NCI-H1436 (cell line): ENCODE data around the gene SNCB.

Experiments used
- DNase-seq: peaks from one replicate; lab custom pipeline; 2025; lab: John Stamatoyannopoulos, UW

Gene SNCB

DNA sequence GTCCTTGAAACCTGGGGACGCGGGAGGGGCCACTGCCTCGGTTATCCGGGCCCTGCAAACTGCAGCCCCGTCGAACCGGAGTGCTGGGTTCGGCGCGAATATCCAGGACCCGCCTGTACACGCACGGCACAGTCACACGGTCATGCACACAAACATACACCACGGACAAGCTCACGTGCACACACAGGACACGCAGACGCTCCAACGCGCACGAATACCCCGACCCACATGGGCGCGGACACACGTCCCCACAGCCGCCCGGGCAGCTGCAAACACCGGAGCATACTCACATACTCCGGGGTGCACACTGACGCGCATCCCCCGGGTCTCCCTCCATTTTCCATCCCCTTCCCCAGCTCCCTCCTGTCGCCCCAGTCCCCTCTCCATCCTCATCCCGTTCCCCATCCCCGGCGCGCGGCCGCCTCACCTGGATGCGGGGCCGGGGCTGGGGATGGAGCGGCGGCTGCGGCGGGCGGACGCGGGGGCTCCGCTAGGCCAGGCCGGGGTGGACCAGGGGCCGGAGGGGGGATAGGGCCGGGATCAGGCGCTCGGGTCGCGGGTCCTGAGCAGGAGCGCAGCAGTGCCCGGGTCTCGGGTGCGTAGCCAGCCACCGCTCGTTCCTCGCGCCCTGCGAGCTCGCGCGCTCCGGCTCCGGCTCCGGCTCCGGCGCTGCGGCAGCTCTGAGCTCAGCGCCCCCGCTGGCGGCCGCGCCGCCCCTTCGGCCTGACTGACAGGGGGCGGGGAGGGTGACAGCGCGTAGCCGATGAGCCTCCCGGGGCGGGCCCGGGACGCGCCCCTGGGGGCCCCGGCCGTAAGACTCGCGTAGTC lies at the start of gene SNCB, which contains the start of gene EIF4E1B:
Gene SNCB, minus strand, starts transcription at position 682 of the 828 bp plus-strand sequence. CDS start 880 bp downstream, outside the sequence.
Gene EIF4E1B, plus strand, starts transcription at position 823 of the 828 bp plus-strand sequence. CDS start 12,113 bp downstream, outside the sequence.
- peak; percentile 31 for DNase-seq

DNA sequence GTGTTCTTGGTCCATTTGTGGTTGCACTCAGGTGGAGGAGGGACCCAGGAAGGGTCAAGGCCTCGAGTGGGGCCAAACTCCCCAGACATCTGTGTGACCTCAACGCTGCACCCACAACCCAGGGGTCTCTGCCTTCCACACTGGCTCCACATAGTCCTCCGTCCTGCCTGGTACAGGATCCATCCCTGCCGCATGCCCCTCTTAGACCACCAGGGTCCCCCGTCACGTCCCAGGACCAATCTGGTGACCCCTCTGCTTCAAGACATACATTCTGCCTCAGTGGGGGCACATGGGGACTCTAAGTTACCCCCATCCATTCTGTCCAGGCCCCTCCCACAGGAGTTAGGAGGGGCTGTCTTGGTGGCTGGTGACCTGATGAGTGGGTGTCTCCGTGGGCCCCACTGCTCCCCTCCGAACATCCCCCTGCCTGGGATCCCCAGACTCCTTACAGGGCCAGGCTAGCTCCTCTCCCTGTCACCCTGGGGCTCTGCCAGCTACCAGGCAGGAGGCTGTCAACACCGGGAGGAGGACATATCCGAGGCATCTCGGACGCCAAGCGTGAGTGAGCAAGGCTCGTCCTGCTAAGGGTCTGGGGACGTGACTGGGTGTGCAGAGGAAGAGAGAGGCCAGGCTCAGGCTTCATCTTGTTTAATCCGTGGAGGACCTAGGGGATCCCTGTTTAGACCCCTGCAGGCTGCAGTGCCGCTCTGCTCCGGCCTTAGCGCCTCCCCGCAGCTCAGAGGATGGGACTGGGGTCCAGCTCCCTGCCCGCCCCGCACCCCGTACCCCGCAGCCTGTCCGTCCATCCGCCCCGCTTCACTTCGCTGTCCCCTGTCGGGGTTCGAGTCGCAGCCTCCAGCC lies 49.3 kb upstream of the SNCB start:
- DNase-seq = no peak

DNA sequence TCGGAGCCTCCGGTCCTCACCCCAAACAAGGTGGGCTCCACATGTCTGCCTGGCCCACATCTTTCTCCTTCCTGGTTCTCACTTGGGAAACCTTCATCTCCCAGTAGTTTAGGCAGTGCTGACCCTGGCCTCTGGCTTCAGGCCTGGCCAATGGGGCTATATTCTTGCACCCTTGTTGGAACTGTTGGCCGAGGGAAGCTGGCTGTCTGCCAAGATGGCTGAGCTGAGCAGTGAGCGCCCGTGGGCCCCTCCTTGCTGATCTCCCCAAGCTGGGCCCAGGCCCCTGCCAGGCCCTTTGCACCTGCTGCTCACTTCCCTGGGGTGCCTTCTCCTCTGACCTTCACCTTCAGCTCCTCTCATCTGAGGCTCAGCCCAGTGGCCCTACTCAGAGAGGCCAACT lies 48.2 kb upstream of the SNCB start:
- no peak for DNase-seq

DNA sequence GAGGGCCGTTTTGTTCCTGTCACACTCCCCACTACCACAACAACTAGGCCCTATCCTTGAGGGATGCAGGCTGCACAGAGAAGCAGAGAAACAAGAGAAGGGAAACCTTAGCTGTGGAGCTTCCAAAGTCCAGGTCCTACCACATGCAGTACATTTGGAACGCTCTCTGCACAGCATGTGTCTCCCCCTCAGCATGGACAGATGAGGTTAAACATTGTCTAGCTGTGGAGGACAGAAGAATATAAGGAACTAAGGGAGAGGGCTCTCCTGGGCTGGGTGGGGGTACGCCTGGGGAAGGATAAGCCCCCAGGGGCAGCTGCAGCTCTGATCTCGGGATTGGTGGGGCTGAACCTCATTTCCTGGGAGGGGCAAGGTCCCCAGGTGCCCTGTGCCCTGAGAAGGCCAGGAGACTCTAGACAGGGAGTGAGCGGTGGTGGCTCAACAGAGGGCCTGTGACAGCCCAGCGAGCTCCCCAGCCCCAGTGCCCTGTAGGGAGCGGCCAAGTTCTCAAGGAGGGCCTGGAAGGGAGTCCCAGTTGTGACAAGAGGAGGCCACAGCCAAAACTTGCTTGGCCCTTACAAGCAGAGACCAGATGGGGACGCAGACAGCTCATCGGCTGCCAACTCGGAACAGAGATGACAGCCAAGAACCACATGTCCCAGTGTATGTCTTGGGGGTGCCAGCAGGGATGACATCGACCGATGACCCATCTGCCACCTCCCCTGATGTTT lies 47.0 kb upstream of the SNCB start:
- no peak for DNase-seq

DNA sequence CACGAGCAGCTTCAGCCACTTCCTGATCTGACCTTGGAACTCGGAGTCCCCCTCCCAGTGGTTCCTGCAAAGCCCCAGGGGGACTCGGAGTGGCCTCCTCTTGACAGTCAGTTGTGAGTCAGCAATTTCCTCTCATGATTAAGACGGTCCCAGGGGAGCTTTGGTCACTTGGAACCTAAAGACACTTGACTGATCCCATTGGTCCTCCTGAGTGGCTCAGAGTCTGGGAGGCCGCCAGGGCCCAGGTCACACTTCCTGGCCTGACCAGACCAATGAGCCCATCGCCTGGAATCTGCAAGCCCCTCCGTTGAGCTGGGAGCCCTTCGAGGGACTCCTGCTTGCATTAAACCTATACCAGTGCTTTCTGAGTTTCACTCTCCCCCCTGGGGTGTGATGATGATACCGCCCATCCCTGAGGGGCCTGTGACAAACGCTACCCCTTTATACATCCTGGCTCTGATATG lies 46.1 kb upstream of the SNCB start:
- DNase-seq = peak; percentile 61

DNA sequence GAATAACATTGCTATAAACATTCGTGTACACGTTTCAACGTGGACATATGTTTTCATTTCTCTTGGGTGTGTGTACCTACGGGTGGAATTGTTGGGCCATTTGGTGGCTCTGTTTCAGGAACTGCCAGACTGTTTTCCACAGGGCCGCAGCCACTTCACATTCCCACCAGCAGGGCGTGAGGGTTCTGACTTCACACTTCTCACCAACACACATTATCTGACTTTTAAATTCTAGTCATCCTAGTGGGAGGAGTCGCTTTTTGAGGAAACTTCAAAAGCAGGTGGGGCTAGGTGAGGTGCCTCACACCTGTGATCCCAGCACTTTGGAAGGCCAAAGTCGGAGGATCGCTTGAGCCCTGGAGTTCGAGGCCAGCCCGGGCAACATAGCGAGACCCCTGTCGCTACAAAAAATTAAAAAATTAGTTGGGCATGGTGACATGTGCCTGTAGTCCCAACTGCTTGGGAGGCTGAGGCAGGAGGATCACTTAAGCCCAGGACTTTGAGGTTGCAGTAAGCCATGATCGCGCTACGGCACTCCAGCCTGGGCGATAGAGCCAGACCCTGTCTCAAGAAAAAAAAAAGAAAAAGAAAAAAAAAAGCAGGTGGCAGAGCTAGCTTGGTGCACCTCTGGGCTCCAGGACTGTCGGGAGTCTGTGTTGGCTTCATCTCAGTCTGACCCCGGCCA lies 45.5 kb upstream of the SNCB start:
- DNase-seq = no peak

DNA sequence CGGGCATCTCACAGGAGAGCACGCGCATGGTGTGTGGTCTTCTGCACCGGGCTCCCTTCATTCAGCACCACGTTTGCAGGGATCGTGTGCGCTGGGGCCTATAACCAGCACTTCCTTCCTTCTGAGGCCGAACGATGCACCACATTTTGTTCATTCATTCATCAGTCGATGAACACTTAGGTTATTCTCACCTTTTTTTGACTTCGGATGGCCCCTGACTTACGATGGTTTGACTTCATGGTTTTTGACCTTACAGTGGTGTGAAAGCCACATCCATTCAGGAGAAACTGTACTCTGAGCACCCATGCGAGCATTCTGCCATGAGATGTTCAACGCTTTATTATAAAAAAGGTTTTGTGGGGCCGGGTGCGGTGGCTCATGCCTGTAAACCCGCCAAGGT lies 44.5 kb upstream of the SNCB start:
- no peak for DNase-seq

DNA sequence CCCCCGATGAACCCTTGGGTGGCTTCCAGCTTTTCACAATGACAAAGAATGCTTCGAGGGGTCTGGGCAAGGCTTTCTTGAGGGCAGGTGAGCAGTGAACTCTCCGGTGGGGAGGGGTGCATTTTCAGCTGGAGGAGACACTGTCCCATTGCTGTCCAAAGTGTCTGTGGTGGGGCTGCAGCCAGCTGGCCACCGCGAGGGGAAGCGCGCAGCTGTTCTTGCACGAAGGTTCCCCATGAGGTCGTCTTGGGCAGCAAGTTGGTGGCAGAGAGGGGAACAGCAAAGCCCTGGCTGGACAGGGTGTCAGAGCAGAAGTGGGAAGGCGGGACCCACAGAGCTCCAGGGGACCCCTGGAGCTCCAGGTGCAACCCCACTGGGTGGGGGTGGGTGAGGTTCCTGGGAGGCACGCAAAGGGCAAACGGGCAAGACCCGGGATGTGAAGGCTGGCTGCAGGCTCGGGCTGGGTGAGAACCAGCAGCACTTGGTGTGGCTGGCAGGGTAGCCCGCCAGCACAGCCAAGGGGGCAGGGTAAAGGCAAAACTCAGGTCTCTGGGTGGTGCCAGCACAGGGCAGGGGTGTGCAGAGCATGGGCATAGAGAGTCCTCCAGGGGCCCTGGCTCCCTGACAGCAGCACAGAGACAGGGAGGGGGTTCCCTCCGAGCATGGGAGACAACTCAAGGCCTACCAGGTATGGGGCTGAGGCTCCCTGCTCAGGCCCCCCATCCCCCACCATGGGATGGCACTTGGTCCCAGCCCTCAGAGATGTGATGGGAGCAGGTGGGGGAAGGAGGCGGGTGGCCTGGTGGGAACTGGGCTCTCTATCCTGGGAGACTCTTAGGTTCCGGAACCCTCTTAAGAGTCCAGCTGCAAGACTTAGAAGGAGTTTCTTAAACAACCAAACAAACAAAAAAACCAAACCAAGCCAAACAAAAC lies 43.6 kb upstream of the SNCB start:
- DNase-seq = no peak

DNA sequence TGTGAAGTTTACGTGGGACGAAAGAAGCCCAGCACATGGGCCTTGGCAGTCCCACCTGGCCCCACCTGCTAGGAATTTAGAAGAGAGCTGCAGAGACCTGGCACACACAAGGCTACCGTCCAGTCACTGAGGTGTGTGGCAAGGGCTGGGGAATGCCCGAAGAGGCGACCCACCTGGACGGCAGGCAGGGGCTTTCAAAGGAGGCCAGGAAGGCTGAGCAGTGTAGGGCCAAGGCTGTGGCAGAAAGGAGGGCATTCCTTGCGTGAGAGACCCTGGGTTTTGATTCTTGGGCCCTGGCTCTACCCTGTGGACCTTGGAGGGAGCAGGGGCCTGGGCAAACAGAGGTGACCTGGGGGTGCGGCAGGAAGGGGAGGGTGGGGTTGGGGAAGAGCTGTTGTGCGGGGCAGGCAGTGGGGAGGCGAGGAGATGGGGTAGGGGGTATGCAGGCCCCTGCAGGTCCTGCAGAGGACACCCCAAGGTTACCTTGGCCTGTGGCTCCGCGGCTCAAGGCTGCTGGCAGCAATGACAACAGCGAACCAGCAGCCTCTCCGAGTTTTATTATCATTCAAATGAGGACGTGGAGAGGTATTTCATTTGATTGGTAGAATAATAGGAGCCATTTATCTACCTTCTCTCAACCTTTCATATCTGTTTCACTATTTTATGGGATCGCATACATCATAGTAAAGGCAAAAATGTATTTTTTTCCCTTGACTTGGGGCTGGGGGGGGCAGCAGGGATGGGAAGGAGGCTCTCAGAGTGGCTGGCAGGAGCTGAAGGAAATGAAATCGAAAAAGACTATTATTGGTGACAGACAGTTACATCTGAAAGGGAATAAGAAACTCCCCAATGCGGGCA lies 41.8 kb upstream of the SNCB start:
- no peak for DNase-seq

DNA sequence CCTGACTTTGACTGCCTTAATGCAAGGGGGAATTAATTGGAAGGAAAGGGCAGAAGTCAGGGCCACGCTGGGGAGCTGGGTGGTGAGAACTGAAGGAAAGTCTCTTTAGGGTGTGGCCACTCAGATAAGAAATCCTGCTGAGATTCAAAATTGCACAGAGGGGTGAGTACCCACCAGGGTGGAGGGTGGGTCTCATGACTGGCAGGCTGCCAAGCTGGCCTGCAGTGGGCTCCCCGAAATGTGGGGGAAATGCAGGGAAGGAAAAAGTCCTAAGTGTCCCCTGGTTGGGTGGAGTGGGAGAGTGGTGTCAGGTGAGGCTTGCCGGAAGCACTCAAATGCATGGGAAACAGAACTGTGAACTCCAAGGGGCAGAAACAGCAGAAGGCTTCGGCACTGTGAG lies 41.1 kb upstream of the SNCB start:
- DNase-seq = no peak

DNA sequence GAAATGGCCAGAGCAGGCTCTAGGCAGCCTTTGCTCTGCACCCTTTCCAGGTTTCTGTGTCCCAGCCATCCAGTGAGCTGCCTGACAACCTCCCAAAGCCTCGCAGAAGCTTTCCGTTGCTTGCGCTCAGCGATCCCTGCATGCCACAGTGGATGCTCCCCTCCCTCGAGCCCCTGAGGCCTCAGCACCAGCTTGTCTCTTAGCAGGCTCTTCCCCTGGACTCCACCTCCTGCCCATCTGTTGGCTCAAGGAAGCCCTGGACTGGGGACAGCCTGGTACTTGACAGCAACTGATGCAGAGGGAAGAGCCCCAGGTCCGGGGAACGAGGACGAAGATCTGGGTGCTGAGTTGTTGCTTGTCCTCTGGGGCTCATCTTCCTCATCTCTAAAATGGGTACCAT lies 40.1 kb upstream of the SNCB start:
- DNase-seq = no peak

DNA sequence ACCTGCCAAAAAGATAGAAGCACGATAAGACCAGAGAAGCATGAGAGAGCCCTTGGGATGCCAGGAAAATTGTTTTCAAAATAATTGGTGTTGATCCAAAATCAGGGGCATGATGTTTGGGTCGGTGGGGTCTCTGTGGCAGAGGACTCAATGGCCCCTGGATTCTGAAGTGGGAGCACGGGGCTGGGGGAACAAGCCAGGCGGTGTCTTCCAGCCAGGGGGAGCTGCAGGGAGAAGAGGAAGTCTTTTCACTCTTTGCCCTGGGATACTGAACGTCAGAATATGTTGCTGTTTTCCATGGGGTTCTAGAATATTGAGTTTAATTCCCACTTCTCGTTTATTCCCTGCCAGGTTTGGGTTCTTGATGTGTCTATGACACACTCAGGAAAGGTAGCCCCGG lies 37.3 kb upstream of the SNCB start:
- DNase-seq = no peak

DNA sequence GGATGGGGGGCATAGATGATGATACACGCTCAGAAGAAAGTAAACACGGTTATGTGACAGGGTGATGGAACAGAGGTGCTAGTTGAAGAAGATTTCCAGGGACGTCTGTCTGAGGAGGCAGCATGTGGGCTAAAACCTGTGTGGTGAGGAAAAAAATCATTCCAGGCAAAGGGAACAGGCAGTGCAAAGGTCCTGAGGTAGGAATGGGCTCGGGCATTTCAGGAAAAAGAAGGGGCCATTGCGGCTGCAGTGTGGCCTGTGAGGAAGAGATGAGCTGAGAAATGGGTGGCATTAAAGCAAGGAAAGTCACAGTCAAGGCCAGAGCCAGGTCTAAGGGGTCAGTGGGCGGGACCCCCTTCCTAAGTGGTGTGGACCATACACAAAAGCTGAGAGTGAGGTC lies 35.2 kb upstream of the SNCB start:
- no peak for DNase-seq

DNA sequence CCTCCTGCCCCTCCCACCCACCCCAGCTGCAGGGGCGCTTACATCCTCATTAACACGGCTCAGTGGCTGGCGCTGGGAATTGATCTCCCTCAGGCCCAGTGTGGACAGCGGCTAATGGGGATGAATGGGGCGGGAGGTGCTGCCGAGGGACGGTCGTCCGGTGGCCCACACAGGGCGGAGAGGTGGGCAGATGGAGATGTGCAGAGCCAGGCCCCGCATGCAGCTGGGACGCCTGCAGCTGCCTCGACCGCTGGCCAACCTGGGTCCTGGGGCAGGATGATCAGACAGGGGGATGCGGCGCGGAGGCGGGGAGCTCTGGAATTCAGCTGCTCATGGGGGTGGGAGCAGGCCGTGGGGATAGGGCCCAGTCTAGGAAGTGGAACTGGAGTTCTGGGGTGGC lies 34.6 kb upstream of the SNCB start:
- no peak for DNase-seq

DNA sequence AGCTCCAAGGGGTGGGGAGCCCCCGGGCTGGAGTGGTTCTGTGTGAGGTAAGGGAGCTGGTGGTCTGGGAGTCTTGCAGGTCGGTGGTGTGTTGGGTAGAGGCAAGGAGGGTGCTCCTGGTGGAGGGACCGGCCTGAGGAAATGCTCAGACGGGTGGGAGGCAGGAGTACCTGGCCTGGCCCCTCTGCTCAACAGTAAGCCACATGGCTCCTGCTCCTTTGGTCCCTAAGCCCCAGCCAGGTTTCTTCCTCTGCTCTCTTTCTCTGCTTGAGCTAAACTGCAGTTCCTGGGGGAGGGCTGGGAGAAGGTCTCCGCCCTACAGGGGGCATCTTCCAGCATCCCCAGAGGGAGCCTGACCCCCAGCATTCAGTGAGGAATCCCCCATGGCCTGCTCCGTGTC lies 34.1 kb upstream of the SNCB start:
- no peak for DNase-seq

DNA sequence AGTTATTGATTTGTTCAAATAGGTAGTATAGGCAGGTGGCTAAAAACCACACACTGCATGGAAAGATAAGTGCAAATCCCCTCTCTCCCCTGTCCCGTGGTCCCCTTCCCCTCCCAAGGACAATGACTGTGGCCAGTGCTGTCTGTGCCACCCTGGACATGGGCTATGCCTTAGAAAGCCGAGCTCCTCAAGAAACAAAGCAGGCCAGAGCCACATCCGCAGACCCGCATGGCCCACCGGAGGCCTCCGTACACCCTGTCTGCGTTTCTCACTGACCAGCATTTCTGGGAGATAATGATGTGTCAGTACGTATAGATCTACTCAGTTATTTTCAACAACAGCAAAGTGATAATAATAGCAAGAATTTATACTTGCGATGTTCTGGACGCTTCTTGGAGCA lies 33.2 kb upstream of the SNCB start:
- no peak for DNase-seq

DNA sequence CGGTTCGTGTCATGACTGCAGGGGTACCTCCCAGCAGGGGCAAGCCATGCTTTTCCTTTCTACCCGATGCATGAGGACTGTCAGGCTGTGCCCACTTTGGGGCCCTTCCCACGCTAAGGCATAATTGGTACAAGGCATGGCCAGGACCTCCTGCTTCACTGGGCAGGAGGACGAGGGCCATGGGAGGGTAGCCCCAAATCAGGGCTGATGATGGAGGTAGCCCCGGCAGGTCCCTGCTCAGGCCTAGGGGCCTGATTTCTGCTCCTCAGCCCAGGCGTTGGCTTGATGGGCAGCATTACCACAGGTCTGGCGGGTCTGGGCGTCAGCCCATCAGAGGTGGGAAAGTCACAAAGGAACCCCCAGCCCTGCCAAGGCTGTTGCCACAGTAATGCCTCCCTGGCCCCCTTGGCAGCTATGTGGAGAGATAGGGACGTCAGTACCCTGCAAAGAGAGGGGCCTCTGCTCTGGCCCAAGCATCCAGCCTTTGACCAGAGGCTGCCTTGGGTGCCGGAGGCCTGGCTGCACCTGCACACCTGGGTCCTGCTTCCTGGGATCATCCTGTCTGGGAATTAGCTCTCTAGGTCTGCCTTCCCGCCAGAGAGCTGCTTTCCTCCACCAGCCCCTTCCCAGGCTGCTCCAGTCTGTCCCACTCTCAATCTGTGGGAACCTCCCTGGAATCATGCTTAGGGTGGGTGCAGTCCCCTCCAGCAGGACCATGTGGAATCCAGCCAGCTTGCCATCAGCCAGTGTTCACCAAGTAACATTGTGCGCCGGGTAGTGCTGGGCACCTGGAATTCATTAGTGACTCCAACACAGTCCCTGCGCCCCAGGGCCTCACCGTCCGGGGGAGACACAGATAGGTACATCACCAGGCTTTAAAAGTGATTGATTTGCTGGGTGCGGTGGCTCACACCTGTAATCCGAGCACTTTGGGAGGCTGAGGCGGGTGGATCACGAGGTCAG lies 32.3 kb upstream of the SNCB start:
- DNase-seq = no peak

DNA sequence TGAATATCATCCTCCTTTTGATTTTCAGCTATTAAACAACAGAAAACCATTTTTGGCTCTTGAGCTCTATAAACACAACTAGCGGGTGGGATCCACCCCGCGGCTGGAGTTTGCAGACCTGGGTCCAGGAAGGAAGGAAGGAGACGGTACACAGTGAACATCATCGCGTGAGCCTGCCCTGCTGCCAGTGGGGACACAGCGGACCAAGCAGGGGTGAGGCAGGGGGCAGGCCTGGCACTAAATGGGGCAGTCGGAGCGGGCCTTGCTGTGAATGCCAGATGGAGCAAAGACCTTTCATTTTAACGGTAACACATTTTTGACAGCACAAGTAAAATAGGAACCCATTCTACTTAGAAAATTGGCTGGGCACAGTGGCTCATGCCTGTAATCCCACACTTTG lies 31.3 kb upstream of the SNCB start:
- DNase-seq = no peak
